Measurements from ENCODE around the gene ZBTB7C.

ZBTB7C gene

DNA sequence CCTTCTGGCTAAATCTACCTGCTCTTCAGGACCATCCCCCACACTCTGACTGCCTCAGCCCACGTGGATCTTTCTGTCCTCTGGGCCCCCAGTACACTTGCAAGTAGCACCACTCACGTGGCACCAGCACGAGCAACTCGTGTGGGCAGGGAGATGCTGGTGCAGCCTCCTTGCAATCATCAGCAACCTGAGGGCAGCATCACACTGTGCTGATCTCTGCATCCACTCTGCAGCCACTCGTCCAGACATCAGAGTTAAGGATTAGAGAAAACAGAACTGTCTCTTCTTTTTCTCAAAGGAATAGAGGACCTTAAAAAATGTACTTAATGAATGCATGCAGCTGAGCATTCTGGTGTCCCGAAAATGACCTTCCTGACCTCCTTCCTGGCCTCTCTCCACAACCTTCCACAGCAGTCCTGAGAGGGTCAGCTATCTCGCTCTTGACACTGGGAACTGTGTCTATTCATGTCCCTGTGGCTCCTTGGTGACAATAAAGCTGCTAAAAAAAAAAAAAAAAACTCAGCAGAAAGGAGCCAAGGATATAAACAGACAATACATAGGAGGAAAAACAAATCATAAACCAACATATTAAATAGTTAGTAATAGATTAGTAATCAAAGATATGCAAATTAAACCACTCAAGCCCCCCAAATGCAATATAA lies 145.9 kb downstream of the ZBTB7C start:
- TF ChIP-seq, protein P1, sequence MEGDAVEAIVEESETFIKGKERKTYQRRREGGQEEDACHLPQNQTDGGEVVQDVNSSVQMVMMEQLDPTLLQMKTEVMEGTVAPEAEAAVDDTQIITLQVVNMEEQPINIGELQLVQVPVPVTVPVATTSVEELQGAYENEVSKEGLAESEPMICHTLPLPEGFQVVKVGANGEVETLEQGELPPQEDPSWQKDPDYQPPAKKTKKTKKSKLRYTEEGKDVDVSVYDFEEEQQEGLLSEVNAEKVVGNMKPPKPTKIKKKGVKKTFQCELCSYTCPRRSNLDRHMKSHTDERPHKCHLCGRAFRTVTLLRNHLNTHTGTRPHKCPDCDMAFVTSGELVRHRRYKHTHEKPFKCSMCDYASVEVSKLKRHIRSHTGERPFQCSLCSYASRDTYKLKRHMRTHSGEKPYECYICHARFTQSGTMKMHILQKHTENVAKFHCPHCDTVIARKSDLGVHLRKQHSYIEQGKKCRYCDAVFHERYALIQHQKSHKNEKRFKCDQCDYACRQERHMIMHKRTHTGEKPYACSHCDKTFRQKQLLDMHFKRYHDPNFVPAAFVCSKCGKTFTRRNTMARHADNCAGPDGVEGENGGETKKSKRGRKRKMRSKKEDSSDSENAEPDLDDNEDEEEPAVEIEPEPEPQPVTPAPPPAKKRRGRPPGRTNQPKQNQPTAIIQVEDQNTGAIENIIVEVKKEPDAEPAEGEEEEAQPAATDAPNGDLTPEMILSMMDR (IDR thresholded peaks at IDR 0.05; ENCODE audit: borderline replicate concordance, control extremely low read depth, extremely low read depth, insufficient read depth, missing control alignments): no peak
- DNase-seq (ENCODE audit: low spot score): no peak
- in situ Hi-C loops (cut with MboI; ENCODE audit: low sequenced_read_pairs, unreplicated experiment): no loop called here

DNA sequence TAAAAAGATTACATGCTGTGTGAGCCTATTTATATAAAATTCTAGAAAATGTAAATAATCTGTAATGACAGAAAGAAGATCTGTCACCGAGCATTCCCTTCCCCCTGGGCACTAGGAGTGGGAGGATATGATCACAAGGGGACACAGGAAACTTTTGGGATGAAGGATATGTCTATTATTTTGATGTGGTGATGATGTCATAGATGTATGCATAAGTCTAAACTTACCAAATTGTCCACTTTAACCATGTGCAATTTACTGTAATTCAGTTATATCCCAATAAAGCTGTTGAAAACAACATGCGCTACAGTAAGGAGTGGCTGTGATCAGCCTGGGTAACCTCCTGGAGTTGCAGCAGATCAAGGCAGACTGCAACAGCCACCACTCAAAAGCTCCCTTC lies 148.9 kb downstream of the ZBTB7C start:
- in situ Hi-C loops (cut with MboI; ENCODE audit: low sequenced_read_pairs, unreplicated experiment): no loop called here
- TF ChIP-seq, protein P1 (IDR thresholded peaks at IDR 0.05; ENCODE audit: borderline replicate concordance, control extremely low read depth, extremely low read depth, insufficient read depth, missing control alignments): no peak
- DNase-seq (ENCODE audit: low spot score): no peak

- TF ChIP-seq, protein P1 (IDR thresholded peaks at IDR 0.05; ENCODE audit: borderline replicate concordance, control extremely low read depth, extremely low read depth, insufficient read depth, missing control alignments): no peak
- DNase-seq (ENCODE audit: low spot score): no peak
- in situ Hi-C loops (cut with MboI; ENCODE audit: low sequenced_read_pairs, unreplicated experiment): no loop called here
Measured at GRCh38 chr18:48256848-48257247, 152.3 kb downstream of the ZBTB7C start.

GRCh38 chr18:48254077-48254602 lies 155.0 kb downstream of the ZBTB7C start:
- TF ChIP-seq, protein P1 (IDR thresholded peaks at IDR 0.05; ENCODE audit: borderline replicate concordance, control extremely low read depth, extremely low read depth, insufficient read depth, missing control alignments): no peak
- no peak for DNase-seq (ENCODE audit: low spot score)
- in situ Hi-C loops (cut with MboI; ENCODE audit: low sequenced_read_pairs, unreplicated experiment): no loop called here

- in situ Hi-C loops (cut with MboI; ENCODE audit: low sequenced_read_pairs, unreplicated experiment): no loop called here
- no peak for DNase-seq (ENCODE audit: low spot score)
- TF ChIP-seq, protein P1 (IDR thresholded peaks at IDR 0.05; ENCODE audit: borderline replicate concordance, control extremely low read depth, extremely low read depth, insufficient read depth, missing control alignments): no peak
Measured at GRCh38 chr18:48252525-48252924, 156.7 kb downstream of the ZBTB7C start.

DNA sequence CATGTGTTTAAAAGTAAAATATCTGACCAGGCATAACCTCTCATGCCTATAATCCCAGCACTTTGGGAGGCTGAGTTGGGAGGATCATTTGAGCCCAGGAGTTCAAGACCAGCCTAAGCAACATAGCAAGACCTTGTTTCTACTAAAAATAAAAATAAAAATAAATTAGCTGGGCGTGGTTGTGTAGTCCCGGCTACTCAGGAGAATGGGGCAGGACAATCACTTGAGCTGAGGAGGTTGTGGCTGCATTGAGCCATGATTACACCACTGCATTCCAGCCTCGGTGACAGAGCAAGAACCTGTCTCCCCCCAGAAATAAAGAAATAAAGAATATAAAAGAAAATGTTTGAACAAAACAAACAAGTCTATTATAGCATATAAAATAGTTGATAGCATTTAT lies 158.3 kb downstream of the ZBTB7C start:
- TF ChIP-seq, protein P1 (IDR thresholded peaks at IDR 0.05; ENCODE audit: borderline replicate concordance, control extremely low read depth, extremely low read depth, insufficient read depth, missing control alignments): no peak
- in situ Hi-C loops (cut with MboI; ENCODE audit: low sequenced_read_pairs, unreplicated experiment): no loop called here
- no peak for DNase-seq (ENCODE audit: low spot score)
